Vagina (tissue), 2 donors: ENCODE data around the gene CARD14. TPM values are rescaled to one million over a fixed set of nuclear protein-coding genes. Genes with fewer than 3 reads are reported as not detected.
"Not testable (repeated sequence)": the region's sequence is repeated elsewhere in the genome, so short reads cannot be mapped to it uniquely, and the experiment has no call there.

Experiments used
- DNase-seq, 2 donors: peaks; one replicate each; pipeline ENCODE4 v3.0.0-alpha.2; 2017; ENCODE audit errors: extremely low spot score in 2 of 2
- H3K27ac ChIP-seq: fragments of 200-600 bp; sonication (generic); one replicate; pipeline ENCODE4 v1.5.1; 2019
- H3K27me3 ChIP-seq: fragments of 200-600 bp; sonication (generic); one replicate; pipeline ENCODE4 v1.5.1; 2019
- H3K36me3 ChIP-seq, 2 donors: fragments of 200-600 bp; sonication (generic); one replicate each; pipeline ENCODE4 v1.5.1; 2017 to 2019
- H3K4me1 ChIP-seq: fragments of 200-600 bp; sonication (generic); one replicate; pipeline ENCODE4 v1.5.1; 2019
- H3K4me3 ChIP-seq, 2 donors: fragments of 200-600 bp; sonication (generic); 1 replicate in 1 of 2; 2 replicates in 1 of 2; pipeline ENCODE4 v1.5.1; 2016 to 2019
- H3K9me3 ChIP-seq: fragments of 200-600 bp; sonication (generic); one replicate; pipeline ENCODE4 v1.5.1; 2019
- CTCF ChIP-seq, 3 experiments: fragments of 450-650 bp in 2 of 3; fragments of 200-600 bp in 1 of 3; sonication (generic) in 1 of 3; IDR thresholded peaks; one replicate each; pipeline ENCODE4 v1.5.1; 2017 to 2019; ENCODE audit warnings: antibody characterized with exemption in 3 of 3, mild to moderate bottlenecking in 2 of 3, moderate library complexity in 2 of 3
- POLR2A ChIP-seq, 2 donors: fragments of 450-650 bp; IDR thresholded peaks; one replicate each; pipeline ENCODE4 v1.6.1; 2017; ENCODE audit warnings: antibody characterized with exemption in 2 of 2, mild to moderate bottlenecking in 2 of 2, moderate library complexity in 2 of 2
- POLR2AphosphoS5 ChIP-seq, 2 donors: sonication (generic); formaldehyde crosslinking; IDR thresholded peaks; one replicate each; pipeline ENCODE4 v1.9.0; 2017; ENCODE audit warnings: antibody characterized with exemption in 2 of 2, mild to moderate bottlenecking in 2 of 2, low read depth in 1 of 2; ENCODE audit not compliant: insufficient read depth in 1 of 2
- intact Hi-C: fragments of 100-400 bp; cut with DNase I; formaldehyde crosslinking; loops from one replicate; pipeline ENCODE4 v1.15.1; 2023
- total RNA-seq: library from RNA; depleted of rRNA; stranded (reverse); fragments of >200 nt; gene quantifications from one replicate; pipeline ENCODE4 v1.2.3, GENCODE V29; 2016

CARD14 gene
- total RNA-seq, 1 donor from 2014 or later, result 30.0 TPM

GRCh38 chr17:80195671-80196529 lies 26.1 kb downstream of the CARD14 start:
- intact Hi-C loops, result no loop called here

GRCh38 chr17:80196652-80197051 lies 26.8 kb downstream of the CARD14 start:
- intact Hi-C loops, result no loop called here
- peaks cover 7% of the 10 kb centered on the region for H3K4me1 ChIP-seq
- no peaks in the 10 kb centered on the region for H3K9me3 ChIP-seq
- H3K27me3 ChIP-seq, result no peaks in the 10 kb centered on the region
- H3K27ac ChIP-seq, result no peak overlapping the region
- no peak overlapping the region for H3K4me3 ChIP-seq
- DNase-seq, result no peak
- H3K36me3 ChIP-seq, result no peaks in the 10 kb centered on the region
- TF ChIP-seq POLR2A (IDR thresholded peaks at IDR 0.05) (no peak), POLR2AphosphoS5 (IDR thresholded peaks at IDR 0.05; ENCODE audit: insufficient read depth in 1 of 2, low read depth in 1 of 2) (no peak), CTCF (IDR thresholded peaks at IDR 0.05) (no peak)

More at GRCh38 chr17:80195671-80196529, 26.1 kb downstream of the CARD14 start:
- Histone ChIP-seq H3K4me1 (peaks cover 14% of the 10 kb centered on the region), H3K27me3 (no peaks in the 10 kb centered on the region), H3K9me3 (no peaks in the 10 kb centered on the region), H3K27ac (no peak overlapping the region), H3K4me3 (no peak overlapping the region), H3K36me3 (no peaks in the 10 kb centered on the region)
- TF ChIP-seq POLR2AphosphoS5 (IDR thresholded peaks at IDR 0.05; ENCODE audit: insufficient read depth in 1 of 2, low read depth in 1 of 2), result no peak
- no peak for TF ChIP-seq POLR2A (IDR thresholded peaks at IDR 0.05)
- peak; percentile 52 to 78 (median 74) for TF ChIP-seq CTCF (IDR thresholded peaks at IDR 0.05)
- DNase-seq, result no peak

- no peak overlapping the region for H3K27ac ChIP-seq
- H3K4me3 ChIP-seq, result no peak overlapping the region
- intact Hi-C loops, result no loop called here
- no peaks in the 10 kb centered on the region for H3K9me3 ChIP-seq
- no peaks in the 10 kb centered on the region for H3K36me3 ChIP-seq
- no peak for DNase-seq
- no peaks in the 10 kb centered on the region for H3K27me3 ChIP-seq
- TF ChIP-seq CTCF (IDR thresholded peaks at IDR 0.05), result no peak
- no peak for TF ChIP-seq POLR2A (IDR thresholded peaks at IDR 0.05)
- no peak for TF ChIP-seq POLR2AphosphoS5 (IDR thresholded peaks at IDR 0.05; ENCODE audit: insufficient read depth in 1 of 2, low read depth in 1 of 2)
- H3K4me1 ChIP-seq, result no peaks in the 10 kb centered on the region
These were observed 28.4 kb downstream of the CARD14 start for GRCh38 chr17:80198144-80198661.

- H3K36me3 ChIP-seq, H3K4me3 ChIP-seq, H3K4me1 ChIP-seq, H3K27ac ChIP-seq, H3K9me3 ChIP-seq, H3K27me3 ChIP-seq, intact Hi-C loops, DNase-seq: not testable (repeated sequence)
These were observed 29.5 kb downstream of the CARD14 start for GRCh38 chr17:80199295-80199694.

- TF ChIP-seq CTCF (IDR thresholded peaks at IDR 0.05) (no peak), POLR2AphosphoS5 (IDR thresholded peaks at IDR 0.05; ENCODE audit: insufficient read depth in 1 of 2, low read depth in 1 of 2) (no peak), POLR2A (IDR thresholded peaks at IDR 0.05) (no peak)
- Histone ChIP-seq H3K4me3 (no peak overlapping the region), H3K27me3 (no peaks in the 10 kb centered on the region), H3K36me3 (no peaks in the 10 kb centered on the region), H3K27ac (no peak overlapping the region), H3K4me1 (no peaks in the 10 kb centered on the region), H3K9me3 (no peaks in the 10 kb centered on the region)
- DNase-seq, result no peak
- intact Hi-C loops, result no loop called here
These were observed 31.6 kb downstream of the CARD14 start for GRCh38 chr17:80201446-80201845.
